ENCODE results near the gene F2RL1.
"Not testable (repeated sequence)": the region's sequence is repeated elsewhere in the genome, so short reads cannot be mapped to it uniquely, and the experiment has no call there.

F2RL1 gene, protein sequence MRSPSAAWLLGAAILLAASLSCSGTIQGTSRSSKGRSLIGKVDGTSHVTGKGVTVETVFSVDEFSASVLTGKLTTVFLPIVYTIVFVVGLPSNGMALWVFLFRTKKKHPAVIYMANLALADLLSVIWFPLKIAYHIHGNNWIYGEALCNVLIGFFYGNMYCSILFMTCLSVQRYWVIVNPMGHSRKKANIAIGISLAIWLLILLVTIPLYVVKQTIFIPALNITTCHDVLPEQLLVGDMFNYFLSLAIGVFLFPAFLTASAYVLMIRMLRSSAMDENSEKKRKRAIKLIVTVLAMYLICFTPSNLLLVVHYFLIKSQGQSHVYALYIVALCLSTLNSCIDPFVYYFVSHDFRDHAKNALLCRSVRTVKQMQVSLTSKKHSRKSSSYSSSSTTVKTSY

DNA sequence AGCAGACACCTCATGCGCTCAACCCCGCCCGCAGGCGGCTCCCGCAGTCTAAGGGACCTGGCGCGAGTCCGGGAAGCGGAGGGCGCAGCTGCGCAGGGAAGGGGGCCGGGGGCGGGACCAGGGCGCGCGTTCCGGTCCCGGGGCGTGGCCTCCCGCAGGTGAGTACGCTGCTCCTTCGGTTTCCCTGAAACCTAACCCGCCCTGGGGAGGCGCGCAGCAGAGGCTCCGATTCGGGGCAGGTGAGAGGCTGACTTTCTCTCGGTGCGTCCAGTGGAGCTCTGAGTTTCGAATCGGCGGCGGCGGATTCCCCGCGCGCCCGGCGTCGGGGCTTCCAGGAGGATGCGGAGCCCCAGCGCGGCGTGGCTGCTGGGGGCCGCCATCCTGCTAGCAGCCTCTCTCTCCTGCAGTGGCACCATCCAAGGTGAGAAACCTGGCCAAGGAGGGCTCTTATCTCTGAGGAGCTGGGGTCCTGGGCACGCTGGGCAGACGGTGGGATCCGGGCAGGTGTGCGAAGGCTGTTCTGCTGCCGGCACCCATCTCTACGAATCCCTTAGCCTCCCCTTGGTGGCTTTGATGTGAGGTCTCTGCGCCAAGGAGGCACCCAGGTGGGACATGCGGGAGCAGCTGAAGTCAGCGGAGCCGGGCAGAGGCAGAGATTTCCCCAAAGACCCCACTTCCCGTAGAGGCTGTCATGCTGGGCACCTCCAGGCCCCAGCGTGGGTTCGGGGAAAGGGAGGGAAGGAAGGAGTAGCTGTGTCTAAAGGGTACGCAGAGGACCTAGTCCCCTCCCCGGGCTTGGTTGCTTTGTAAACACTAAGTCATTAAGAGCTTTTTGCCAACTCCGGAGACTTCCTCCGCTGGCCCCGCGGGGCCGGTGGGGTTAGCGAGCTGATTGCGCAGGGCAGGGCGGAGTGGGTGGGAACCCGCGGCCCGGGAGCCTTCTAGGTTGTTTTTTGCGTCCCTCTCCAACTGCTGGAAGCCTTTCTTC, at the start of gene F2RL1:
Gene F2RL1 (plus strand): TSS at position 187 of the 988 bp plus-strand sequence. CDS start 153 bp downstream, at position 340.
- DNase-seq: peak in 10 of 56 donors; percentile 2 to 25 (median 8)

DNA sequence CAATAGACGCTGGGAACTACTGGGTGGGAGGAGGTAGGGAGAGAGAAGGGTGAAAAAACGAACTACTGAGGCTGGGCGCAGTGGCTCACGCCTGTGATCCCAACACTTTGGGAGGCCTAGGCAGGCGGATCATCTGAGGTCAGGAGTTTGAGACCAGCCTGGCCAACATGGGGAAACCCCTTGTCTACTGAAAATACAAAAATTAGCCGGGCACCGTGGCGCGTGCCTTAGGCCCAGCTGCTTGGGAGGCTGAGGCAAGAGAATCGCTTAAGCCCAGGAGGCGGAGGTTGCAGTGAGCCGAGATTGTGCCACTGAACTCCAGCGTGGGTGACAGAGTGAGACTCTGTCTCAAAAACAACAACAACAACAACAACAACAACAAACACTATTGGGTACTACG, 47.8 kb upstream of the F2RL1 start:
- DNase-seq: not testable (repeated sequence)

DNA sequence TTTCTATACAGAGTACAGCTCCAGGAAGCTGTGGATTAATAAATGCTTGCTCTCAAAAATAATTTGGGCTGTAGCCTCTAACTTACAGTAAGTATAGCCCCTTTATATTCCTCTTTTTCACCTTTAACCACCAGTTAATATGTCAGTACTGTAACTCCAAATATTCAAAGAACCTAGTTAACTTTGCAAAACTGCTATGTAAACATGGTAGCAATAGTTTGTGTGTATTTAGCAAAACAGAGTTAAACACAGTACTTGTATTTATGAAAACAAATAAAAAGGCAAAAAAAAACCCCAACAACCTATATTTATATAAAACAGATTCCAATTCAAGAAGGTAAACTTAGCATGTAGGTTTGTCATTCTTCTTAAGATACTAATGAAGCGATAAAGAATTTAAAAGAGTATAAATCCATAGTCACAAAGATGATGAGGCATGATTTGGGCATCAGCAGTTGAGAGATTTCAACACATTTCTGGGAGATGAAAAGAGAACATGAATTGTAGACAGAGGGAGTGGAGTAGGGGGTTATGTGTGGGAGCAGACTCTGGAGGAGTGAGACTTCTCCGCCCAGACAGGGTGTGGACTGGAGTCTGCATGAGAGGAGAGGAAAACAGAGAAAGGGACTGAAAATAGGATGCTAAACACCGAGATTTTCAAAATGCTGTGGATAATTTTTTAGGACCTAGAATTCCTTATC, 47.0 kb upstream of the F2RL1 start:
- DNase-seq: no peak

DNA sequence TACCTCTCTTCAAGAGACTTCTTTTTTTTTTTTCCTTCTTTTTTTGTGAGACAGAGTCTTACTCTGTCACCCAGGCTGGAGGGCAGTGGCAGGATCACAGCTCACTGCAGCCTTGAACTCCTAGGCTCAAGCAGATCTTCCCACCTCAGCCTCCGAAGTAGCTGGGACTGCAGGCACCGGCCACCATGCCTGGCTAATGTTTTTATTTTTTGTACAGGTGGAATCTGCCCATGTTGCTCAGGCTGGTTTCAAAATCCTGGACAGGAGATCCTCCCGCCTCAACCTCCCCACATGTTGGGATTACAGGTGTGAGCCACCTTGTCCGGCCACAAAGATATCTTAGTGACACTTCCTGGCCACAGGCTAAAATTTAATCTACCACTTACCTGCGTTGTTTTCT, 42.9 kb upstream of the F2RL1 start:
- DNase-seq: no peak

DNA sequence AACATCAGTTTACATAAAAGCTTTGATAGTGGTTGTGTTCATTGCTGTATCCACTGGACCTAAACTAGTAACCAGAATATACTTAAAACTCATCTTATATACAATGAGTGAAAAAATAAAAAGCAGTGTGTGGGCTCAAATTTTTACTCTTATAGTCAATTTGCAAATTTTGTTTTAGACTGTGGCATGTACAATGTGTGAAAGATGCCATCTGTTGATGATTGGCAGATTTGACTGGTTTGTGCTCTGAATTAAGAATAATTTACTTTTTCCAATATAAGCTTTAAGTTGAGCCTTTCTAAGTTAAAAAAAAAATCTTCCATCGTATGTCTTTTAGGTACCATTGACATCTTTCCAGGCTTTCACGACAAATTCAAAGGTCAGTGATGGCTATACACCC, 42.4 kb upstream of the F2RL1 start:
- DNase-seq: no peak

GRCh38 chr5:76780616-76781015, 38.2 kb upstream of the F2RL1 start:
- not testable (repeated sequence) for DNase-seq

DNA sequence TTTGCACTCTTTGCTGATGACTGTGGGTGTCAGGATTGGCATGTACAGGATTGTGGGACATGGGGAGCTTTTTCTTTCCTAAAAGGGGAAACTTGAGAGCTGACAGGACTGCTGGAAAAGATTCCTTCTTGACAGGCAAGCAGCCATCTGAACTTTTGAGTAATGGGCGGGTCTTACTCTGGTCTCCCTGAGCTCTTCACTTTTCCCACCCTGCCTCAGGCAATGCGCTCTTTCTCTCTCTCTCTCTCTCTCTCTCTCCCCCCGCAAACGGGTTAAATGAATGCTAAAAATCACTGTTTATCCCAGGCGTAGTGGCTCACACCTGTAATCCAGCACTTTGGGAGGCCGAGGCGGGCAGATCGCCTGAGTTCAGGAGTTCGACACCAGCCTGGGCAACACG, 37.1 kb upstream of the F2RL1 start:
- DNase-seq: no peak

DNA sequence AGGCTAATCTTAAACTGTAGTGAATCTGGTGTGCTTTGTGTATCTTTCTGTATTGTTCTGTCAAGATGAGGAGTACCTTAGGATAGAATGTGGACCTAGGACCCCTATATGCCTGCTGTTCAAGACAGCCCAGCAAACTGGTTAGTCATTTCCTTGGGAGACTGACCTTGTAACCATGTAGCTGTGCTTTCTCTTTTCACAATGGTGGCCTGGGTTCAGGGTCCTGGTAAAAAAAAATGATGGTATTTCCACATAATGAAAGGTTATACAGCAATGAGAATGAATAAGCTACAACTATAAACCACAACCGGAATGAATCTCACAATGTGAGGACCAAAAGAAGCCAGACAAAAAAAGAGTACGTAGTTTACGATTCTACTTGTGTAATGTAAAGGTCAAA, 36.4 kb upstream of the F2RL1 start:
- DNase-seq: no peak

GRCh38 chr5:76787237-76787636, 31.6 kb upstream of the F2RL1 start:
- no peak for DNase-seq

DNA sequence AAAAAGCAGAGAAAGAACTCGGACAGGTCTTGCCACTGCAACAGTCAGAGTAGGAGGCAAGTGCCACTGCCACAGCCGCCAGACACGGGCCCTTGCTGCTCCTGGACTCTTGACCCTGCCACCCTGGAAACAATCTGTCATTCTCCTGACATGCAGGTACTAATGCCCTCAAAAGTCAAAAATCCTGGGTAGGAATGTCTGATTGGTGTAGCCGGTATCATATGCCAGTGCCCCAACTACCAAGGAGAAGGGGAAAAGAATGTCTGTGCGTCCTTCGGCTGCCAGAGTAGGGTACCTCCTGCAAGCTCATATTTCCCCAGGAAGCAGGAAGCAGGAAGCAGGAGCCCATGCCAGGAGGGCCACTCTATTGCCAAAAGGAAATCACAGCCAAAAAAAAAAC, 30.5 kb upstream of the F2RL1 start:
- DNase-seq: no peak

DNA sequence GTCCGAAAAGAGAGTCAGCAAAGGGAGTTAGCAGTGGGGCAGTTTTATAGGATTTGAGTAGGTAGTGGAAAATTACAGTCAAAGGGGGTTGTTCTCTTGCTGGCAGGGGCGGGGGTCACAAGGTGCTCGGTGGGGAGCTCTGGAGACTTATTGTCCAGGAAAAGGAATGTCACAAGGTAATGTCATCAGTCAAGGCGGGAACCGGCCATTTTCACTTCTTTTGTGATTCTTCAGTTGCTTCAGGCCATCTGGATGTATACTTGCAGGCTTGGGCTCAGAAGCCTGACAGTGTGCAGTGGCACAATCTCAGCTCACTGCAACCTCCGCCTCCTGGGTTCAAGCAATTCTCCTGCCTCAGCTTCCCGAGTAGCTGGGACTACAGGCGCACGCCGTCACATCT, 29.6 kb upstream of the F2RL1 start:
- DNase-seq: not testable (repeated sequence)

DNA sequence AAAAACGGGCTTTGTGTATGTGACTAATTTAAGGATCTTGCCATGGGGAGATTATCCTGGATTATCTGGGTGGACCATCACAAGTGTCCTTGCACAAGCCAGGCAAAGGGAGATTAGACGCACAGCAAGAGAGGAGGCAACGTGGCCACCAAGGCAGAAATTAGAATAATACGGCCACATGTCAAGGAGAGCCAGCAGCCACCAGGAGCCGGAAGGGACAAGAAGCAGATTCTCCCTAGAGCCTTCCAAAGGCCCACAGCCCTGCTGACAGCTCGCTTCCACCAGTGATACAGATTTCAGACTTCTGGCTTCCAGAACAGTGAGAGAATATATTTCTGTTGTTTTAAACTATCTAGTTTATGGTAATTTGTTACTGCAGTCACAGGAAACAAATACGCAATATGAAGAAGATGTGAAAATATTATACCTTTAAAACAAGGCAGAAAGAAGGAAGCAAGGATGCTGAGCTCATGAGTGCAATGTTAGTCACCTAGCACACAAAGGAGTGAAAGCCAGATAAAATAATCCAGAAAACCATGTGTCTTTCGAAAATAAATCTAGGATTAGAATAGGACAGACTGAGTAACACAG, 28.7 kb upstream of the F2RL1 start:
- DNase-seq: no peak

- DNase-seq: peak in 3 of 56 donors; percentile 5 to 9 (median 8)
Observed at GRCh38 chr5:76790632-76791290, 28.1 kb upstream of the F2RL1 start.

- no peak for DNase-seq
Observed at GRCh38 chr5:76791461-76791860, 27.4 kb upstream of the F2RL1 start.

DNA sequence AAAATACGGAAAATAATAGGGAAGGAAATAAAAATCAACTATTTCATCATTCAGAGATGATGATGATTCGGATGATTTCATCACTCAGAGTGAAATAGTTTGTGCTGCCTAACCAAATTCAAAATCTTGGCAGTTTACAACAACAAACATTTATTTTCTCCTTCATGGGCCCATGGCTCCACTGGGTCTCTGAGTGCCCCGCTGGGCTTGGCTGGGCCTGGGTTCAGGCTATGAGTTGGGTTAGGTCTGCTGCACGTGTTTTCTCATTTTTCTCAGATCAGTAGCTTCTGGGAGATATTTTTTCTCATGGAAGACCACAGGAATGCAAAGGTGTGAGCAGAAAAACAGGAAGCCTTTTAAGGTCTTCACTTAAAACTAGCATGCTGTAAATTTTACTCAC, 24.0 kb upstream of the F2RL1 start:
- DNase-seq: no peak

DNA sequence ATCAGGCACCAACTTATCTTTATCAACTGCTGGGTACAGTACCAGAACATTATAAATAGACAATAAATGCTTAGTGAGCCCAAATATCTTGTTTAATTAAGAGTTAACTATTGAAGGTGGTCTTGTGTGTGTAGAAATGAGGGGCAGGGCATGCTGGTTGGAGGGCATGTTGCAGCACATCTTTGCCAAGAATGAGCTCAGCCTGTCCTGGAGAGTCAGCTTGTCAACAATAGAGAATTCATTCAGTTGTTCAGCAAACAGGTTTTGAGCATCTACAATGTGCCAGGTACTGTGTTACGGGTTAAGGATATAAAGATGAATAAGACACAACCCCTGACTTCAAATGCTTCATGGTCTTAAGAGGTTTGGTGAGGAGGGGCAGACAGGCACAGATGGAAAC, 19.2 kb upstream of the F2RL1 start:
- DNase-seq: no peak

DNA sequence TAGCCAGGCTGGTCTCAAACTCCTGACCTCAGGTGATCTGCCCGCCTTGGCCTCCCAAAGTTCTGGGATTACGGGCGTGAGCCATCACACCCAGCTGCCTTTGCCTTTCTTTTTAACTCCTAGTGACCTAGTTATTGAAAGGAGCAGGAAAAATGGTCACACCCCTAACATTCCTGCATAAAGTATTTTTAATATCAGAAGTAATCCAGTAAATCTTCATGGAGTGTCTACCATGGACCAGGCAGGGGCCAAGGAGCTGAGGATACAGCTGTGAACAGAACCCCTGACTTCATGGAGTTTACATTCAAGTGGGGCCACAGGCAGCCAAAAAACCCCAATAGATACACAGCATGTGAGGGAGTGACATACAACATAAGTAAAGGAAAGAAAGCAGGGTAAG, 18.3 kb upstream of the F2RL1 start:
- no peak for DNase-seq

- no peak for DNase-seq
Observed at GRCh38 chr5:76801159-76801802, 17.5 kb upstream of the F2RL1 start.

DNA sequence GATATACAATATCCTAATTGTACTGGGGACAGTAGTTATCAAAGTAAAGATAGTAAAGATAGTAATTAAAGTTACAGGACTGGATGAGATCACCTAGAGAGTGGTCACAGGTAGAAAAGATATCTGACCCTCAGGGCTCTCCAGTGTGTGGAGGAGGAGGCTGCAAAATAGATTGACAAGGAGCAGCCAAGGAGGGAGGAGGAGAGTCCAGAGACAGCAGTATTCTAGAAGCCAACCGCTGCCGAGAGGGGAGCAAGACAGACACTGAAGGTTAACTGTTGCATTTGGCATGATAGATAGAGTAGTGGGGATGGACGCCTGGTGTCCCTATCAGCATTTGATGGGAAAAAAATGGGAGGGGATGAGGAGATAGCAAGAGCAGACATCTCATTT, 17.0 kb upstream of the F2RL1 start:
- no peak for DNase-seq

DNA sequence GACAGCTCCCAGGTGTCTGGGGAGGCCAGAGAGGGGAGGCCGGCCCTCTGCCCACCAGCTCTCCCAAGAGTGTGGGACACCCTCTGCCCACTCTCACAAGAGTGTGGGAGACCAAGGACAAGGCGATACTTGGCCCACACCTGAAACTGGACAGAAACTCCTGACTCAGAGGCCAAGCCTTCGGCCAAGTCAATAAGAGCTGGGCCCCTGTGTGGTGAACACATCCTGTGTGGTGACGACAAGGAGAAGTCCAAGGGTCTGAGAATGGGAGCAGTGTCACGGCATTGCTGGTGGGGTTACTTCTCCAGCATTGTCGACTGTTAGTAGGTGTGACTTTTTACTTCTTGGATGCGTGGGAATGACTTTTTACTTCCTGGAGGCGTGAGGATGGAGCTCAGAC, 14.6 kb upstream of the F2RL1 start:
- DNase-seq: no peak
